Fibroblast of pulmonary artery (primary cell): ENCODE results near the gene TMEM238.

Experiments used
- DNase-seq: peaks from one replicate; pipeline ENCODE4 v3.0.0-alpha.2; 2010; ENCODE audit warnings: low read depth
- H3K4me3 ChIP-seq: replicated peaks from 2 replicates; pipeline ENCODE4 v1.5.1; 2011; ENCODE audit warnings: low read depth, mild to moderate bottlenecking, control low read depth, low read length, moderate library complexity
- TF ChIP-seq, protein P1 (sequence below): IDR thresholded peaks from 2 replicates; pipeline ENCODE4 v1.5.1; 2011; ENCODE audit warnings: mild to moderate bottlenecking, control low read depth, low read length, inconsistent platforms; ENCODE audit errors: missing control alignments

The TMEM238 gene

DNA sequence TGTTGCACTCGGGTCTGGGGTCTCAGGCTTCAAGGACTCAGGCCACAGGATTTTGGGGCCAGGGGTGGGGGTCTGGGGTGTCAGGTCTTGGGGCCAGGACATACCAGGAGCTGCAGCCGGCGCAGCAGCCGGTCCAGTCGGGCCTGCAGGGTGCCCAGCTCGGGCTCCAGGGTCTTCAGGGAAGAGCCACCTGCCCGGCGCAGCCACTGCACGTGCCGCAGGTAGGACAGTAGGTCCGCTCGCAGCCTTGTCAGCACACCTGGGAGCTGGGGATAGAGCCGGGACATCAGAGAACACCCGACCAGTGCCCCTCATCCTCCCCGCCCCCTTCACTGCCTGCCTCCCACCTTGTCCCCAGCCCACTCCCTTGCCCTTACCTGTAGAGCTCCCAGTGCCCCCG lies 16.0 kb downstream of the TMEM238 start:
- TF ChIP-seq, protein P1, sequence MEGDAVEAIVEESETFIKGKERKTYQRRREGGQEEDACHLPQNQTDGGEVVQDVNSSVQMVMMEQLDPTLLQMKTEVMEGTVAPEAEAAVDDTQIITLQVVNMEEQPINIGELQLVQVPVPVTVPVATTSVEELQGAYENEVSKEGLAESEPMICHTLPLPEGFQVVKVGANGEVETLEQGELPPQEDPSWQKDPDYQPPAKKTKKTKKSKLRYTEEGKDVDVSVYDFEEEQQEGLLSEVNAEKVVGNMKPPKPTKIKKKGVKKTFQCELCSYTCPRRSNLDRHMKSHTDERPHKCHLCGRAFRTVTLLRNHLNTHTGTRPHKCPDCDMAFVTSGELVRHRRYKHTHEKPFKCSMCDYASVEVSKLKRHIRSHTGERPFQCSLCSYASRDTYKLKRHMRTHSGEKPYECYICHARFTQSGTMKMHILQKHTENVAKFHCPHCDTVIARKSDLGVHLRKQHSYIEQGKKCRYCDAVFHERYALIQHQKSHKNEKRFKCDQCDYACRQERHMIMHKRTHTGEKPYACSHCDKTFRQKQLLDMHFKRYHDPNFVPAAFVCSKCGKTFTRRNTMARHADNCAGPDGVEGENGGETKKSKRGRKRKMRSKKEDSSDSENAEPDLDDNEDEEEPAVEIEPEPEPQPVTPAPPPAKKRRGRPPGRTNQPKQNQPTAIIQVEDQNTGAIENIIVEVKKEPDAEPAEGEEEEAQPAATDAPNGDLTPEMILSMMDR = no peak
- no peak for DNase-seq
- no peak overlapping the region for H3K4me3 ChIP-seq

GRCh38 chr19:55366790-55367189 lies 17.3 kb downstream of the TMEM238 start:
- no peak for DNase-seq
- no peak overlapping the region for H3K4me3 ChIP-seq
- TF ChIP-seq, protein P1 = no peak

DNA sequence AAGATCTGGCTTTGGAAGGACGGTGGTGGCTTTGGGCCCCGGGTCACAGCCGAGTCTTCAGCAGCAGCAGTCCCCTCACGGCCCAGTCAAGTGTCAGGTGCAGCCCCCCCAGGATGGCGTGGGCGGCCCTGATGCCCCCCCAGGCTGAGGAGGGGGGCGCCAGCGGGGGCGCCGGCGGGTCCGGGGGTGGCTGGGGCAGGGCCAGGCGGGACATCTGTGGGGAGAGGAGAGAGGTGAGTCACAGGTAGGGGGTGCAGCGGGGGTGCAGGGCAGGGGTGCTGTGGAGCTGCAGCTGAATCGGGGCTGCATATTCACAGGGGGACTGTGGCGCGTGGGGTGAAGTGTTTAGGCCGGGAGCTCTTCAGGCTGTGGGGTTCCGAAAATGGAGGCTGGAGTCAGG lies 18.1 kb downstream of the TMEM238 start:
- no peak overlapping the region for H3K4me3 ChIP-seq
- no peak for DNase-seq
- TF ChIP-seq, protein P1 = no peak

DNA sequence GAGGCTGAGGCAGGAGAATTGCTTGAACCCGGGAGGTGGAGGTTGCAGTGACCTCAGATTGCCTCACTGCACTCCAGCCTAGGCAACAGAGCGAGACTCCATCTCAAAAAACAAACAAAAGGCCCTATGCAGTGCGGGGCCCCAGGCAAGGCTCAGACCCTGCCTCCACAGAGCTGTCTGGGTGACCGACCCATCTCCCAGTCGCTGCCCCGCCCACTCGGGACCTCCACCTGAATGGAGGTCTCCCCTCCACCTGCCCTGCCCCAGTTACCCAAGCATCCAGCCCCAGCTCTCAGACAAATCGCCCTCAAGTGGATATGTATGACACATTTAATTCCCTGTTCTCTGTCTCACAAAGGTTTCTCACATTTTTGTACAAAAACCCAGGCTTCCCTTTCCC lies 18.8 kb downstream of the TMEM238 start:
- TF ChIP-seq, protein P1 = no peak
- no peak overlapping the region for H3K4me3 ChIP-seq
- DNase-seq = no peak

- DNase-seq = no peak
- TF ChIP-seq, protein P1 = no peak
- no peak within 1 kb of the TSS for H3K4me3 ChIP-seq
Observed at GRCh38 chr19:55362990-55363716, 20.9 kb downstream of the TMEM238 start, which contains the start of gene GARIN5B. Gene GARIN5B, minus strand, starts transcription at chr19:55363260. Its CDS starts 194 bp downstream, at chr19:55363066.

GRCh38 chr19:55362174-55362989 lies 21.7 kb downstream of the TMEM238 start:
- no peak overlapping the region for H3K4me3 ChIP-seq
- DNase-seq = no peak
- TF ChIP-seq, protein P1 = no peak
